ENCODE data around the gene NR3C2. TPM values are rescaled to one million over a fixed set of nuclear protein-coding genes. Genes with fewer than 3 reads are reported as not detected.

NR3C2 gene
- total RNA-seq, 1 donor from 2014 or later, result 2.5 TPM

DNA sequence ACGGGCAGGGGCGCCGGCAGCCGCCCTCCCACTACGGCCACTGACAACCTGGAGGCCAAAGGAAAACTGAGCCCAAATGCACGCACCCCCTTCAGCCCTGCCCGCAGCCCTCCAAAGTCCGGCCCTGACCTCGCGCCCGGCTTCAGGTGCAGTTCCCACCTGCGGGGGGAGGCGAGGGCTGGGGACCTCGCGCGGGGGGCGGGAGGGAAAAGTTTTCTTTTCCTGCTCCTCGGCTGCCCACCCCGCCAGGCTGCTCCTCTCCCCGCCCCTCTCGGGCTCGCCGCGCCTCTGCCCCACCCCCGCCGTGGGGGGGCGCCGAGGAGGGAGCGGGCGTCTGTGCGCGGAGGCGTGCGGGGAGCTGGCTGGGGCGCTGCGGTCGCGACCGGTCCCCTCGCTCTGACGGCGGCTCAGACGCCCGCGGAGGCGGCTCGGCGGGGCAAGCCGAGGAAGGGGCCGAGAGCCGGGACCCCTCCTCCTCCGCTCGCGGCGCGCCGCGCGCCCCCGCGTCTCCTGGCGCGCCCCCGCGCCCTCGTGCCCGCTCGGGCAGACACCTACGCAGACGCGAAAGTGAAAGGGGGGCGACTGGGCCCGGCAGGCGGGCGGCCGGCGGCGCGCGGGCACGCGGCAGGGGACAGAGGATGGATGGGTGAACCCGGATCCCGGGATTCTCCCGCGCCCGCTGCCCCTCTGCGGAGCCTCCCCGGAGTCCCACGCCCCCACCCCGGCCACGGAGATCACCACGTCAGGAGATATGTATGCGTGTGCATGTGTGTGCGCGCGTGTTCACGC lies 3.1 kb upstream of the NR3C2 start:
- Histone ChIP-seq H3K79me2 (ENCODE audit: insufficient read depth, low read length) (no peaks in the 10 kb centered on the region), H4K20me1 (ENCODE audit: insufficient read depth, low read length) (no peaks in the 10 kb centered on the region), H3K4me2 (ENCODE audit: low read length) (peak overlapping the region; percentile 98), H3K27ac (ENCODE audit: low read depth, low read length) (no peak overlapping the region), H3K36me3 (ENCODE audit: insufficient read depth, low read length) (no peaks in the 10 kb centered on the region), H3K27me3 (ENCODE audit: insufficient read depth, low read length) (peaks cover 39% of the 10 kb centered on the region), H3K4me3 (ENCODE audit: insufficient read depth, low read depth, low read length) (peak overlapping the region; percentile 57), H3K9ac (ENCODE audit: low read length) (peak overlapping the region; percentile 63), H3K9me3 (ENCODE audit: insufficient read depth, low read depth, low read length) (no peaks in the 10 kb centered on the region), H3K4me1 (ENCODE audit: insufficient read depth, low read length) (peaks cover 21% of the 10 kb centered on the region), H2AFZ (ENCODE audit: low read depth, low read length) (peak overlapping the region; percentile 69)
- Mint-ChIP-seq H3K9me3 (ENCODE audit: unreplicated experiment) (no peaks in the 10 kb centered on the region), H3K27me3 (ENCODE audit: low read depth, unreplicated experiment) (peaks cover 13% of the 10 kb centered on the region), H3K4me1 (ENCODE audit: low read depth, unreplicated experiment) (no peaks in the 10 kb centered on the region), H3K36me3 (ENCODE audit: low read depth, unreplicated experiment) (no peaks in the 10 kb centered on the region), H3K4me3 (ENCODE audit: unreplicated experiment) (peak overlapping the region; percentile 76), H3K27ac (ENCODE audit: unreplicated experiment) (no peak overlapping the region)
- TF ChIP-seq CTCF (IDR thresholded peaks at IDR 0.05; ENCODE audit: insufficient read depth, low read depth, low read length) (no peak), EZH2 (IDR thresholded peaks at IDR 0.05; ENCODE audit: insufficient read depth, low read length) (peak; percentile 77)
- DNase-seq (ENCODE audit: low read depth) (no peak), FAIRE-seq (no peak)

GRCh38 chr4:148444296-148445070 lies 2.3 kb upstream of the NR3C2 start:
- peaks cover 43% of the 10 kb centered on the region for H3K27me3 ChIP-seq (ENCODE audit: insufficient read depth, low read length)
- H3K4me3 ChIP-seq (ENCODE audit: insufficient read depth, low read depth, low read length), result peak overlapping the region; percentile 48
- H3K79me2 ChIP-seq (ENCODE audit: insufficient read depth, low read length), result no peaks in the 10 kb centered on the region
- no peaks in the 10 kb centered on the region for H3K9me3 ChIP-seq (ENCODE audit: insufficient read depth, low read depth, low read length)
- FAIRE-seq (no peak), DNase-seq (ENCODE audit: low read depth) (no peak)
- H3K9ac ChIP-seq (ENCODE audit: low read length), result no peak overlapping the region
- Mint-ChIP-seq H3K27ac (ENCODE audit: unreplicated experiment) (no peak overlapping the region), H3K27me3 (ENCODE audit: low read depth, unreplicated experiment) (peaks cover 17% of the 10 kb centered on the region), H3K4me1 (ENCODE audit: low read depth, unreplicated experiment) (no peaks in the 10 kb centered on the region), H3K36me3 (ENCODE audit: low read depth, unreplicated experiment) (no peaks in the 10 kb centered on the region), H3K4me3 (ENCODE audit: unreplicated experiment) (peak overlapping the region; percentile 96), H3K9me3 (ENCODE audit: unreplicated experiment) (no peaks in the 10 kb centered on the region)
- peak overlapping the region; percentile 64 for H2AFZ ChIP-seq (ENCODE audit: low read depth, low read length)
- H4K20me1 ChIP-seq (ENCODE audit: insufficient read depth, low read length), result no peaks in the 10 kb centered on the region
- H3K27ac ChIP-seq (ENCODE audit: low read depth, low read length), result no peak overlapping the region
- peak overlapping the region; percentile 98 for H3K4me2 ChIP-seq (ENCODE audit: low read length)
- H3K4me1 ChIP-seq (ENCODE audit: insufficient read depth, low read length), result peaks cover 21% of the 10 kb centered on the region
- H3K36me3 ChIP-seq (ENCODE audit: insufficient read depth, low read length), result no peaks in the 10 kb centered on the region
- TF ChIP-seq CTCF (IDR thresholded peaks at IDR 0.05; ENCODE audit: insufficient read depth, low read depth, low read length) (no peak), EZH2 (IDR thresholded peaks at IDR 0.05; ENCODE audit: insufficient read depth, low read length) (peak; percentile 42)
